NCI-H748 (cell line): ENCODE data around the gene GLIPR1.
"Not testable (repeated sequence)": the region's sequence is repeated elsewhere in the genome, so short reads cannot be mapped to it uniquely, and the experiment has no call there.

Experiments
- DNase-seq: peaks from one replicate; lab custom pipeline; 2025; ENCODE audit not compliant: unreplicated experiment; lab: John Stamatoyannopoulos, UW

The GLIPR1 gene

DNA sequence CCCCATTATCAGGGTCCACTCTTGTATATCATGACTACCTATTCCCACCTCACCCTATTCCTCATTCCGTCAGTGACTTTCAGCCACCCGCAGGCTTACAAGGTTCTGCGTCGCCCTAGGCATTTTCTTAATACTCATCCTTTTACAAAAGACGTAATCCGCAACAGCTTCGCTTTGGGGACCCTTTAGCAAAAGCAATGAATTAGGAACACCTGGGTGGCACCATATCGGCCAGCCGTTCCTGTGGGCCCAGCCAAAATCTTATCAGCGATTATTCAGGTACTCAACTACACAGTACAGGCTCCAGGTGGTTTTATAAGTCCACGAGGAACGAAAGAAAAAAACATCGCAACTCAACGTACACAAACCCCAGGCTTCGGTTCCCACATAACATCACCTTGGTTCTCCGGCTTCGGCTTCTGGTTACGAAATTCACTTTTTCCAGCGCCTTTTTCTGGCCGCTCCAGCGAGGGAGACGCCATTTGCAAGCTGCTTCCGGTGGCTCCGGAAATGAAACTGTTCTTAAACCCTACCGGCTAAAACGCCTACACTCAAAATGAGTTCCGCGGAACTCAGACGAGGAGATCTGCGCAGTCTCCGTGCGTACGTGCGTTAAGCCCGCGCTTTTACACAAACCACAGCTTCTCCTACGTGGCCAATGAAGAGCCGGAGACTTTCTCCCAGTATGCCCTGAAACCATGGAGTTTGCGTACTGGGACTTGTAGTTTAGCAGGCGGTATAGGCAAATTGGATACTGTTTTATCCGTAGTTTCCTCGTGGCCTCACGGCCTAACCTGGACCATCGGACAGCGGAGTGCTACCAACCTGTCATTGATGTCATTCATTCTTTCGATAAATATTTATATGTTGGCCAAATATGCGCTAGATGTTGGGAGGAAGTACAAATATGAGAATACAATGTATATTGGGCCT is 30.8 kb downstream of the GLIPR1 start, which contains the start of gene KRR1:
Gene KRR1 (minus strand): TSS at position 494 of the 933 bp plus-strand sequence. CDS start 12 bp downstream, at position 482.
- DNase-seq: peak; percentile 99

DNA sequence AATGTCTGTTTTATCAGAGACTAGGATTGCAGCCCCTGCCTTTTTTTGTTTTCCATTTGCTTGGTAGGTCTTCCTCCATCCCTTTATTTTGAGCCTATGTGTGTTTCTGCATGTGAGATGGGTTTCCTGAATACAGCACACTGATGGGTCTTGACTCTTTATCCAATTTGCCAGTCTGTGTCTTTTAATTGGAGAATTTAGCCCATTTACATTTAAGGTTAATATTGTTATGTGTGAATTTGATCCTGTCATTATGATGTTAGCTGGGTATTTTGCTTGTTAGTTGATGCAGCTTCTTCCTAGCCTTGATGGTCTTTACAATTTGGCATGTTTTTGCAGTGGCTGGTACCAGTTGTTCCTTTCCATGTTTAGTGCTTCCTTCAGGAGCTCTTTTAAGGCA is 40.7 kb downstream of the GLIPR1 start:
- DNase-seq: not testable (repeated sequence)

- DNase-seq: not testable (repeated sequence)
Observed at GRCh38 chr12:75522124-75522523, 41.6 kb downstream of the GLIPR1 start.

- DNase-seq: no peak
Observed at GRCh38 chr12:75525263-75525662, 44.7 kb downstream of the GLIPR1 start.

DNA sequence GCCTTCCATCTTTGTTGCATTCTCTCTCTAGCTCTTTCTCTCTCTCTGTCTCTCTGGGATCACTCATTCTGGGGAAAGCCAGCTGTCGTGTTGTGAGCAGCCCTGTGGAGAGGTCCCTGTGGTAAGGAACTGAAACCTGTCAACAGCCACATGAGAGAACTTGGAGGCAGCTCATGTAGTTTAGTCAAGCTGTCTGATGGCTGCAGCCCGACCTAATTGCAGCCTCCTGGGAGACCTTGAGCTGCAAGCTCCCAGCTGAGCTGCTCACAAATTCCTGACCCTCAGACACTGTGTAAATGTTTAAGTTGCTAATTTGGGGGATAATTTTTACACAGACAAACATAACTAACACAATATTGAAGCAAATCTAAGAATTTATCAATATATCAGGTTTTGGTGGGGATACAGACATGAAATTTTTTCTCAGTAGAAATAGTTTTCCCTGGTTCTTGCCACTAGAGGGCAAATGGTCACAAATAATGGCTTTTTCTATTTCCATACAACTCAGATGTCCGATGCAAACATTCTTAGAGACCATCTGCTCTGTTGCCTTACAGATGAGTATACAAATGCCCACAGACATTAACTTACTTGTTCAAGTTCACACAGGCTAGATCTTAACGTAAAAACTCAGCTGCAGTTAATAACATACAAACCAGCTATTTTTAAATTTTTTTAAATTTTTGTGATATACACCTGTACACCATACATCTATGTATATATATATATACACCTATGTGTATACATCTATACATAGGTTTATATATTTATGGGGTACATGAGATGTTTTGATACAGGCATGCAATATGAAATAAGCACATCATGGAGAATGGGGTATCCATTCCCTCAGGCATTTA is 46.3 kb downstream of the GLIPR1 start:
- DNase-seq: peak; percentile 70

DNA sequence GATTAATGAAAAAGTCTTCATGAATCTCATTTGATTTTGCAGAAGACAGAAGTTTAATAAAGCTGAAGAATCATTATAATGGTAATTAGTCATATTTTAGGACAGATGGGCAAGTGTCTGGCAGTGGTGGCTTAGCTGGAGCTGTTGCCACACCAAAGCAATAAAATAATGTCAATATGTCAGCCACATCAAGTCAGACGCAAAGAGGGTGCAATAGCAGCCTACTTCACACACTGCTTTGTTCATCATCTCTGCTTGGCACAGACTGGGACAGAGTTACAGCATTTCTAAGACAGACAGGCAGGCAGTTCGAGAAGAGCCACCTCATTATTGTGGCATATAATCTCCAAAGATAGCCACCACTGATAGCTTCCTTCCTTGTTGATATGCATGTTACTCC is 47.7 kb downstream of the GLIPR1 start:
- no peak for DNase-seq

DNA sequence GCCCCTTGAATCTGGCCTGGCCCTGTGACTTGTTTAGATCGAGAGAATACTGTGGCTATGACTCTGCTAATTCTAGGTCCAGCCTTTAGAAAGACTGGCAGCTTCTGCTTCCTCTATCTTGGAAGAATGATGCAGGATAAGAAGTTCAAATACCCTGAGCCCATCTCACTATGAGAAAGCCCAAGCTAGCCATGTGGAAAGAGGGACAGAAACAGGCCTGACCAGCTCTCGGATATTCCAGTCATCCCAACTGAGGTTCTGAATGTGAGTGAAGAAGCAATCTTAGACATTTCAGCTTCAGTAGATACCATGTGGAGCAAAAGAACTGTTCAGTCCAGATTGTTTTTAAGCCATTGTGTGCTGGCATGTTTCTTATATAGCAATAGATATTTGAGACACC is 48.1 kb downstream of the GLIPR1 start:
- DNase-seq: no peak

DNA sequence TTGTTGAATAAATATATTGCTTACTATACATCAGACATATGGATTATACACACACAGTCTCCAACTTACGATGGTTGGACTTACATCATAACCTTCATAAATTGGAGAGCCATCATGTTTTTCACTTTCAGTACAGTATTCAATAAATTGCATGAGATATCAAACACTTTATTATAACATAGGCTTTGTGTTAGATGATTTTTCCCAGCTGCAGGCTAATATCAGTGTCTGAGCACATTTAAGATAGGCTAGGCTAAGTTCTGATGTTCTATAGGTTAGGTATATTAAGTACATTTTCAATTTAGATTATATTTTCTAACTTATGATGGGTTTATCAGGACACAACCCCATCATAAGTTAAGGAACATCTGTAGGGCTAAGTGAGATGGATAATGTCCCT is 48.8 kb downstream of the GLIPR1 start:
- no peak for DNase-seq

DNA sequence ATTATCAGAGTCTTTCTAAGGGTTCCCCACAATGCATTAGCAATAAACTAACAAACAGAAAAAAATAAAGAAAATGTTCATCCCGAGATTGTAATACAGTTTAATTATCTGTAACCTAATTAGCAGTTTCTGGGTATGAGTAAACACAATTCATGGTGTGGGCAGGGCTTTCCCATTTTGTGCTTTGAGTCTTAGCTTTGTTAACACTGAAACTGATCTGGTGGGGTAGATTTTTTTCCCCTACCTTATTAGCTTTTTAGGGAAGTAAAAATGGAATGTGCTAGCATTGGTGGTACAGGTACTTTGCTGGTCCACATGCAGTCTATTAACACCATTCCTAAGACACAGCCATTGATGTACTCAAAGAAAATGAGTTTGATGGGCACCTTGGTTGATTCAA is 49.3 kb downstream of the GLIPR1 start:
- DNase-seq: peak; percentile 7

- no peak for DNase-seq
Observed at GRCh38 chr12:75533239-75533638, 52.7 kb downstream of the GLIPR1 start.

- DNase-seq: no peak
Observed at GRCh38 chr12:75539889-75540288, 59.3 kb downstream of the GLIPR1 start.

DNA sequence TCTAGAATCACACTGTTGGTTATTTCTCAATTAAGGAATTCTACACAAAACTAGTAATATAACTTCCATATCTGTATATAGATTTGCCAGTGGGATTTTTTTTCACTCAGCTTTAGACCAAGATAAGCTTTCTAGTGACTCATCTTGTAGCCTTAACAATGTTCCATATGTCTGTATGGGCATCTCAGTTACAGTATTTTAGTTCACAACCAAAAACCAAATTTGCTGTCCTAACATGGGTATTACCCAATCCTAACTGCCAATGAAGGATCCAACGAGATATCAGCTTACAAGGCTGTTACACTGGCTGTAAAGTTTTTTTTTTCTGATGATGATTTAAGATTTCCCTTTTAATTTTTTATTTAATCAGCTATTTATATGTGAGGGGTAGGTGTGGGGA is 62.4 kb downstream of the GLIPR1 start:
- no peak for DNase-seq

GRCh38 chr12:75543529-75543928 is 63.0 kb downstream of the GLIPR1 start:
- no peak for DNase-seq

- DNase-seq: no peak
Observed at GRCh38 chr12:75545636-75546035, 65.1 kb downstream of the GLIPR1 start.

DNA sequence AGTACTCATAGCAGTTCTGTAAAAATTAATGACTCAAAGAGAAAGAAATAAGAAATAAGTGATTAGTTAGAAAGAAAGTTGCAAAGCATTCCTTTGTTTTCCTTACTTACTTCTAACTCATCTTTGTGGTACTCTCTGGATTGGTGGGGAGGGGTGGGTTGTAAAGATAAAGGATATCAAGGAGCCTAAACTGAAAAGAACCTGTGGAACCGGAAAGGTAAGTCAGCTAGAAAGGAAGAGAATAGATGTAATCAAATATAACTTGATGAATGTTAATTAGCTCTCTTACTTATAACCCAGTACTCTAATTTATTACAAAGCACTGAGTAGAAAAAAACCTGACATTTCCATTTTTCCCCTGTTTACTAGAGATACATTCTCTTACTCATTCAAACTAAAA is 68.3 kb downstream of the GLIPR1 start:
- peak; percentile 65 for DNase-seq

GRCh38 chr12:75549989-75550388 is 69.4 kb downstream of the GLIPR1 start:
- DNase-seq: no peak

DNA sequence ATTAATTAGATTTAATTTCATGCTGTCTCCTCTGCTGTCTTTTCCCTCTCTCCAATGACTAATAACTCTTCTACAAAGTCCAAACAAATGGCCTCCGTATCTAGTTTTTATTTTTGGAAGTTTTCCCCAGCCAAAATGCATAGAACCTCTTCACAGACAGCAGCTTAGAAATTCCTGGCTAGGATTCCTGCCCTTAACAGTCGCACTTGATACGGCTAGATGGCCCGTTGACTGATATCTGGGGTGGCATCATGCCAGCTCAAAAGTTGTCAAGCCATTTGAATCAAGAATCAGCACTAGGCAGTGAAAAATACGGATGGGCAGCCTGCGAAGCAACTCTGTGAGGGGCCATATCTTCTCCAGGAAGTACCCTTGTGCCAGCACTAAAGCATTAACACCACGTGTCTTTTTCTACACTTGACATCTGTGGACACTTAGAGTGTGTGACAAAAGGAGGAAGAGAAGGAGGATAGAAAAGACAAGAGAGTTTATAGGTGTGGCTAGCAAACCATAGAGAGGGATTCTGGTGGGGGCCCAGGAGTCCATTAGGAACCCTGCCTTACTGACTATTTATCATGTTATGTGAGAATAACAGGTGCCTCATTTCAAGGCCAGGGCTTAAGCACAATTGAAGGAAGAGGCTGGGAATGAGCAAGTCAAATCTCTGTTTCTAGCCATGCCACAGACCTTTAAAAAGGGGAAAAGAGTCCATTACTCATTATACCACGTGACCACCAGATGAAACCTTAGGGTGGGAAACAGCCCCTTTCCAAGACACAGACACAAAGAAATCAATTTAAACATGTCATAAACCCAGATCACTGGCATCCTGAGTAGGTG is 70.1 kb downstream of the GLIPR1 start:
- DNase-seq: peak; percentile 16

DNA sequence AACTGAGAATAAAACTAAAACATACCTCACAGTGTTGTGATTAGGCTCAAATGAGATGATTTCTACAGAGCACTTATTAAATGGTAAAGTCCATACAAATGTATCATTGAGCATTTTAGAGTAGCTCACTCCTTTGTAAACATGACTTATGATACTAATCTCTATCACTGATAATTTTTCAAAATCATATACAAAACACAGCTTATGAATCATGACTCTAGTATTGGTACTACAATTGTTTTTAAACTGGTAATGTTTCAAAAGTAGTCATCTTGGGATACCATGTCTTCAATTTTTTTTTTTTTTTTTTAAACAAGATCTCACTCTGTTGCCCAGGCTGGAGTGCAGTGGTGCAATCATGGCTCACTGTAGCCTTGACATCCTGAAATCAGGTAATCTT is 70.9 kb downstream of the GLIPR1 start:
- DNase-seq: no peak

DNA sequence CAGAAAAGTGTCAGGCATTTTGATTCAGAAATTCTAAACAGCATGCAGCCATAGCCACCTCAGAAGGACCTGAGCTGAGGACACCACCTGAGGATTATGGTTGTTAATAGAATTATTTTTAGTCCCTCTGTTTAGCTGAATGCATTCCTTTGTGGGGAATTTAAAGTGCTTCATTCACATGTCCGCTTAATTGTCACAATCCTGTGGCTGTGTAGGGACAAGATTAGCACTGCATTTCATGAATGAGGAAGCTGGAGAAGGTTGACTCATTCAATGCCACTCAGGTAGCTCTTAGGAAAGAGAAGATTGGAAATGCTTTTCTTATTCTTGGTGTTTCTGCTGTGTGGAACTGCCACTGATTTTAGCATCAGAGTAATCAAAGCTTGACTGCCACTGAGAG is 72.8 kb downstream of the GLIPR1 start:
- no peak for DNase-seq
